Testis (tissue), 2 donors: ENCODE measurements around the gene TOMM7.

Source experiments
- POLR2A ChIP-seq: fragments of 450-650 bp; IDR thresholded peaks from one replicate; pipeline ENCODE4 v1.6.1; 2017; ENCODE audit warnings: antibody characterized with exemption, mild to moderate bottlenecking, moderate library complexity
- TF ChIP-seq, protein P1 (sequence below), 3 experiments: fragments of 450-650 bp in 2 of 3; fragments of 200-600 bp in 1 of 3; sonication (generic) in 1 of 3; IDR thresholded peaks; one replicate each; pipeline ENCODE4 v1.5.1; 2016 to 2019; ENCODE audit warnings: antibody characterized with exemption in 3 of 3, mild to moderate bottlenecking in 2 of 3, moderate library complexity in 1 of 3

DNA sequence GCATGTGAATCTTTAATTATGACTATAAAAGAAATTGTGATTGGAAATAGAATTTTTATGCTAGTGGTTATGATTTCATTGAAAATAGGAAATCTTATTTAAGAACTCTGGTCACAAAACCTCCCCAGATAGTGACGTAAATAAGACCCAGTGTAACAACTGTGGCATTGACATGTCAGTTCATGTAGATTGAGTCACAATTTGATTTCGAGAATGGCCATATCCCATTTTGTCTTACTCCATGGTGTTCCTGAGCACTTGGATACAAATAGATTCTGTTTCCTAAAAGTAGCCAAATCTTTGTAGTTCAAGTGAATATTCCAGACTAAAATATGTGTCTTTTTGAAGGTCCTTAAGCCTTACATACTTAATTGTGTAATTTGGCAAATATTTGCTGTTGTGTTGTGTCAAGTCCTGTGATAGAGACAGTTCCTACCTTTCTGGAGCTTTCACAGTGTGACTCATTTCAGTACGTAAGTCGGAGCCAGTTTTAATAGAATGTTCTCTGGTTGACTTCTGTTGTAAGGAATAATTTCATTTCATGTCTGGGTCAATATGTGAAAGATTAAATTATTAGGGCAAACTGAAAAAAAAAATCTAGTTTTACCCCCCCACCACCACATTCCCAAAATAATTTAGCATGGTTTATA is 37.1 kb upstream of the TOMM7 start:
- TF ChIP-seq, protein P1, sequence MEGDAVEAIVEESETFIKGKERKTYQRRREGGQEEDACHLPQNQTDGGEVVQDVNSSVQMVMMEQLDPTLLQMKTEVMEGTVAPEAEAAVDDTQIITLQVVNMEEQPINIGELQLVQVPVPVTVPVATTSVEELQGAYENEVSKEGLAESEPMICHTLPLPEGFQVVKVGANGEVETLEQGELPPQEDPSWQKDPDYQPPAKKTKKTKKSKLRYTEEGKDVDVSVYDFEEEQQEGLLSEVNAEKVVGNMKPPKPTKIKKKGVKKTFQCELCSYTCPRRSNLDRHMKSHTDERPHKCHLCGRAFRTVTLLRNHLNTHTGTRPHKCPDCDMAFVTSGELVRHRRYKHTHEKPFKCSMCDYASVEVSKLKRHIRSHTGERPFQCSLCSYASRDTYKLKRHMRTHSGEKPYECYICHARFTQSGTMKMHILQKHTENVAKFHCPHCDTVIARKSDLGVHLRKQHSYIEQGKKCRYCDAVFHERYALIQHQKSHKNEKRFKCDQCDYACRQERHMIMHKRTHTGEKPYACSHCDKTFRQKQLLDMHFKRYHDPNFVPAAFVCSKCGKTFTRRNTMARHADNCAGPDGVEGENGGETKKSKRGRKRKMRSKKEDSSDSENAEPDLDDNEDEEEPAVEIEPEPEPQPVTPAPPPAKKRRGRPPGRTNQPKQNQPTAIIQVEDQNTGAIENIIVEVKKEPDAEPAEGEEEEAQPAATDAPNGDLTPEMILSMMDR (IDR thresholded peaks at IDR 0.05): no peak
- no peak for TF ChIP-seq POLR2A
